ENCODE measurements around the gene GAB2. TPM values are rescaled to one million over a fixed set of nuclear protein-coding genes. Genes with fewer than 3 reads are reported as not detected.
A peak's percentile ranks its signal among the peaks of the same experiment; 100 is the strongest.

Gene GAB2
- total and polyA plus RNA-seq, 10 of the 15 experiments (the other 5 are each of a cell fraction or from before 2014, with no cell fraction given) = 0.69 to 12.6 (median 3.8) TPM

DNA sequence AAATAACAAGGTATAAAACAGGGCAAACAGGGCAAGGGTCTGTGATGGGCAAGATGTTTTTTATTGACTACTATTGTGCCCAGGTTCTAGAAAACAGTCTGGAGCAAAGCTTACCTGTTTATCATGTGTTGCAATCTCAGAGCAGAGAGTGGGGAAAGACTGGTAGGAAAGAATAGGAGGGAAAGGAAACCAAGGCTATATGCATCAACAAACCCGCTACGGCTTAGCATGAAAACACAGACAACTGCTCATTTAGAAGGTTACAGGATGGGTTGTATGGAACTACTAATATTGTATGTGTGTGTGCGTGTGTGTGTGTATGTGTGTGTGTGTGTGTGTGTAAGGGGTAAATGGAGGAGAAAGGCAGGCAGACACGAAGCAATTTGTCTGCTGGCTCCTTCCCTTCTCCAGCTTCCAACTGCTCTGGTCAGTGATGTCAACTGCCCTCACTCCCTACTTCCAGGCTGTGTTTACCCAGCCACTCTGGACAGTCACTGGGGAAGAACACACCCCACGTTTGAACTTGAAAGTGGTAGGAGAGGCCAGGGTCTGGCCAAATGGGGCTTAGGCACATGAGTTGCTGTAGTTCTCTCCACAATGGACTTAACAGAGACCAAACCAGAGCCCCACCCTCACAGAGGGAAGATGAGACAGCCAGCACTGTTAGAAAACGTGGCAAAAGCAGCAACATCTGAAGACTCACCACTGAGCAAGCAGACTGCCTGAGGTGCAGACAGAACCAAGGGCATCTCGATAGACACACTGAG, 47.0 kb downstream of the GAB2 start:
- TF ChIP-seq IKZF1 (conservative IDR thresholded peaks at IDR 0.05) = no peak
- peak; percentile 11 for TF ChIP-seq NR2C2 (IDR thresholded peaks at IDR 0.05; ENCODE audit: borderline replicate concordance, control insufficient read depth, insufficient read length, low read depth)
- Histone ChIP-seq H3K79me2 (ENCODE audit: control insufficient read depth, insufficient read depth, low read length) (no peaks in the 10 kb centered on the region), H2AFZ (ENCODE audit: control insufficient read depth, low read depth, low read length) (no peak overlapping the region), H3K9me3 (replicated peaks; ENCODE audit: control insufficient read depth, insufficient read depth, low read length) (no peaks in the 10 kb centered on the region), H3K4me3 (no peak overlapping the region), H3K4me2 (ENCODE audit: control insufficient read depth, insufficient read depth) (no peak overlapping the region), H4K20me1 (ENCODE audit: control insufficient read depth, insufficient read depth) (no peaks in the 10 kb centered on the region), H3K27ac (ENCODE audit: control insufficient read depth, insufficient read depth) (no peak overlapping the region), H3K36me3 (ENCODE audit: control insufficient read depth in 2 of 2, insufficient read depth in 2 of 2, low read length in 1 of 2) (no peaks in the 10 kb centered on the region), H3K9ac (ENCODE audit: control insufficient read depth, insufficient read depth, low read length) (no peak overlapping the region), H3K27me3 (replicated peaks in 1 of 2; ENCODE audit: control insufficient read depth in 2 of 2, insufficient read depth in 2 of 2, low read length in 1 of 2) (no peaks in the 10 kb centered on the region), H3K4me1 (ENCODE audit: control insufficient read depth, insufficient read depth, low read length) (no peaks in the 10 kb centered on the region)
- SMC1A ChIA-PET (ENCODE audit: uncharacterized antibody, unreplicated experiment) = interaction anchor here (0.6 kb wide), 1 partner anchor 68 kb away, joined by 3 read pairs; no protein-coding TSS in a partner anchor
- in situ Hi-C loops (cut with MboI) = no loop called here
- RAD21 ChIA-PET (ENCODE audit: unreplicated experiment) = interaction anchor here (1.3 kb wide), 1 partner anchor 147 kb away, joined by 3 read pairs; no protein-coding TSS in a partner anchor
- intact Hi-C loops (cut with micrococcal nuclease; ENCODE audit: unreplicated experiment) = no loop called here
- WGBS (ENCODE audit: insufficient coverage, insufficient replicate concordance, low lambda C conversion rate, missing lambda C conversion rate) = 71% methylated on average over 7 of the region's 7 CpGs
- ATAC-seq (no peak), DNase-seq (ENCODE audit: low read depth, low spot score) (no peak), FAIRE-seq (no peak)
- no TSS peak for BruUV-seq (replicated peaks)
- CTCF ChIA-PET = interaction anchor here (0.6 kb wide), 1 partner anchor 1107 kb away, joined by 3 read pairs; no protein-coding TSS in a partner anchor
- POLR2A ChIA-PET = no interaction called here

DNA sequence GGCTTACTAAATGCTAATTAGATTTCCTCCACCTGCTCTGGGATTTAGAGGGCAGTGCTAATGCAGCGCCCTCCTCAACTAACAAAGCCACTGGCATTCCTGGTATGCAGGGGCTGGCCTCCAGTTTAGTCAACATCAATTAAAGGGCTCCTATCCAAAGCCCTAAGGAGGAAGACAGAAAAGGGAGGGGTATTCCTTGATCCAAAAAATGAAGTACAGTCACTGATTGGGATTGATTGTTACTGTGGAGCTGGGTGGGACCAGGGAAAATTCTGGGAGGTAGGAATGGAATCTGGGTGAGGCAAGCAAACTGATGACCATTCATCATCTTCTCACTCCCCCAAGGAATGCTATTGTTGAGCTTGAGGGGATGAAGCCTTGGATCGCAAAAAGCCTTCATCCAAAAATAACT, 52.2 kb downstream of the GAB2 start:
- H4K20me1 ChIP-seq (ENCODE audit: control insufficient read depth, insufficient read depth) = no peaks in the 10 kb centered on the region
- RAD21 ChIA-PET (ENCODE audit: unreplicated experiment) = no interaction called here
- TF ChIP-seq POLR2AphosphoS5 (IDR thresholded peaks at IDR 0.05; ENCODE audit: low read length) (no peak), NFYA (IDR thresholded peaks at IDR 0.05; ENCODE audit: borderline replicate concordance, low read depth, low read length) (no peak), TCF3 (IDR thresholded peaks at IDR 0.05; ENCODE audit: borderline replicate concordance, insufficient read depth, low read depth, low read length) (no peak), LARP7 (IDR thresholded peaks at IDR 0.05) (no peak), KLF5 (IDR thresholded peaks at IDR 0.05; ENCODE audit: partially characterized antibody) (no peak), ATF7 (IDR thresholded peaks at IDR 0.05; ENCODE audit: low read depth) (no peak), ZZZ3 (IDR thresholded peaks at IDR 0.05; ENCODE audit: control insufficient read depth, insufficient read length, low read depth) (no peak), MEF2A (IDR thresholded peaks at IDR 0.05; ENCODE audit: insufficient read depth, low read depth, low read length) (no peak)
- TF ChIP-seq, protein P1, sequence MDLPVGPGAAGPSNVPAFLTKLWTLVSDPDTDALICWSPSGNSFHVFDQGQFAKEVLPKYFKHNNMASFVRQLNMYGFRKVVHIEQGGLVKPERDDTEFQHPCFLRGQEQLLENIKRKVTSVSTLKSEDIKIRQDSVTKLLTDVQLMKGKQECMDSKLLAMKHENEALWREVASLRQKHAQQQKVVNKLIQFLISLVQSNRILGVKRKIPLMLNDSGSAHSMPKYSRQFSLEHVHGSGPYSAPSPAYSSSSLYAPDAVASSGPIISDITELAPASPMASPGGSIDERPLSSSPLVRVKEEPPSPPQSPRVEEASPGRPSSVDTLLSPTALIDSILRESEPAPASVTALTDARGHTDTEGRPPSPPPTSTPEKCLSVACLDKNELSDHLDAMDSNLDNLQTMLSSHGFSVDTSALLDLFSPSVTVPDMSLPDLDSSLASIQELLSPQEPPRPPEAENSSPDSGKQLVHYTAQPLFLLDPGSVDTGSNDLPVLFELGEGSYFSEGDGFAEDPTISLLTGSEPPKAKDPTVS (IDR thresholded peaks at IDR 0.05; ENCODE audit: low read depth, low read length) = no peak
- TF ChIP-seq, protein P2, sequence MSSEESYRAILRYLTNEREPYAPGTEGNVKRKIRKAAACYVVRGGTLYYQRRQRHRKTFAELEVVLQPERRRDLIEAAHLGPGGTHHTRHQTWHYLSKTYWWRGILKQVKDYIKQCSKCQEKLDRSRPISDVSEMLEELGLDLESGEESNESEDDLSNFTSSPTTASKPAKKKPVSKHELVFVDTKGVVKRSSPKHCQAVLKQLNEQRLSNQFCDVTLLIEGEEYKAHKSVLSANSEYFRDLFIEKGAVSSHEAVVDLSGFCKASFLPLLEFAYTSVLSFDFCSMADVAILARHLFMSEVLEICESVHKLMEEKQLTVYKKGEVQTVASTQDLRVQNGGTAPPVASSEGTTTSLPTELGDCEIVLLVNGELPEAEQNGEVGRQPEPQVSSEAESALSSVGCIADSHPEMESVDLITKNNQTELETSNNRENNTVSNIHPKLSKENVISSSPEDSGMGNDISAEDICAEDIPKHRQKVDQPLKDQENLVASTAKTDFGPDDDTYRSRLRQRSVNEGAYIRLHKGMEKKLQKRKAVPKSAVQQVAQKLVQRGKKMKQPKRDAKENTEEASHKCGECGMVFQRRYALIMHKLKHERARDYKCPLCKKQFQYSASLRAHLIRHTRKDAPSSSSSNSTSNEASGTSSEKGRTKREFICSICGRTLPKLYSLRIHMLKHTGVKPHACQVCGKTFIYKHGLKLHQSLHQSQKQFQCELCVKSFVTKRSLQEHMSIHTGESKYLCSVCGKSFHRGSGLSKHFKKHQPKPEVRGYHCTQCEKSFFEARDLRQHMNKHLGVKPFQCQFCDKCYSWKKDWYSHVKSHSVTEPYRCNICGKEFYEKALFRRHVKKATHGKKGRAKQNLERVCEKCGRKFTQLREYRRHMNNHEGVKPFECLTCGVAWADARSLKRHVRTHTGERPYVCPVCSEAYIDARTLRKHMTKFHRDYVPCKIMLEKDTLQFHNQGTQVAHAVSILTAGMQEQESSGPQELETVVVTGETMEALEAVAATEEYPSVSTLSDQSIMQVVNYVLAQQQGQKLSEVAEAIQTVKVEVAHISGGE (CRISPR knock-in tag; IDR thresholded peaks at IDR 0.05) = no peak
- no peaks in the 10 kb centered on the region for H3K27me3 ChIP-seq (replicated peaks in 1 of 2; ENCODE audit: control insufficient read depth in 2 of 2, insufficient read depth in 2 of 2, low read length in 1 of 2)
- H2AFZ ChIP-seq (ENCODE audit: control insufficient read depth, low read depth, low read length) = no peak overlapping the region
- in situ Hi-C loops (cut with MboI) (no loop called here), intact Hi-C loops (cut with micrococcal nuclease; ENCODE audit: unreplicated experiment) (no loop called here)
- ATAC-seq (no peak), DNase-seq (ENCODE audit: low read depth, low spot score) (no peak), FAIRE-seq (no peak)
- 72% methylated on average over 2 of the region's 2 CpGs for WGBS (ENCODE audit: insufficient coverage, insufficient replicate concordance, low lambda C conversion rate, missing lambda C conversion rate)
- no peak overlapping the region for H3K27ac ChIP-seq (ENCODE audit: control insufficient read depth, insufficient read depth)
- H3K4me2 ChIP-seq (ENCODE audit: control insufficient read depth, insufficient read depth) = no peak overlapping the region
- H3K36me3 ChIP-seq (ENCODE audit: control insufficient read depth in 2 of 2, insufficient read depth in 2 of 2, low read length in 1 of 2) = no peaks in the 10 kb centered on the region
- POLR2A ChIA-PET = no interaction called here
- BruUV-seq (replicated peaks) = no TSS peak
- H3K4me3 ChIP-seq = no peak overlapping the region
- no peak overlapping the region for H3K9ac ChIP-seq (ENCODE audit: control insufficient read depth, insufficient read depth, low read length)
- H3K79me2 ChIP-seq (ENCODE audit: control insufficient read depth, insufficient read depth, low read length) = no peaks in the 10 kb centered on the region
- no peaks in the 10 kb centered on the region for H3K4me1 ChIP-seq (ENCODE audit: control insufficient read depth, insufficient read depth, low read length)
- no peaks in the 10 kb centered on the region for H3K9me3 ChIP-seq (replicated peaks; ENCODE audit: control insufficient read depth, insufficient read depth, low read length)
- CTCF ChIA-PET = no interaction called here
- SMC1A ChIA-PET (ENCODE audit: uncharacterized antibody, unreplicated experiment) = interaction anchor here (0.7 kb wide), 1 partner anchor 42 kb away, joined by 3 read pairs; no protein-coding TSS in a partner anchor
